Measurements from ENCODE around the gene TRIM3.
"Not testable (repeated sequence)": the region's sequence is repeated elsewhere in the genome, so short reads cannot be mapped to it uniquely, and the experiment has no call there.

The TRIM3 gene

GRCh38 chr11:6473451-6474412 is at the start of gene TRIM3:
Gene TRIM3 (minus strand): TSS chr11:6473941. CDS start chr11:6465695, 8,246 bp downstream.
- no peak for FAIRE-seq

GRCh38 chr11:6523253-6523652 is 49.5 kb upstream of the TRIM3 start:
- FAIRE-seq = no peak

- not testable (repeated sequence) for FAIRE-seq
Observed at GRCh38 chr11:6521946-6522345, 48.2 kb upstream of the TRIM3 start.

GRCh38 chr11:6520265-6520664 is 46.5 kb upstream of the TRIM3 start:
- no peak for FAIRE-seq

GRCh38 chr11:6516865-6517264 is 43.1 kb upstream of the TRIM3 start:
- no peak for FAIRE-seq

- FAIRE-seq = no peak
Observed at GRCh38 chr11:6505577-6506240, 32.0 kb upstream of the TRIM3 start.

- FAIRE-seq = no peak
Observed at GRCh38 chr11:6504166-6504565, 30.4 kb upstream of the TRIM3 start.

- no peak for FAIRE-seq
Observed at GRCh38 chr11:6502382-6502781, 28.6 kb upstream of the TRIM3 start.

GRCh38 chr11:6498544-6498943 is 24.8 kb upstream of the TRIM3 start:
- FAIRE-seq = no peak

GRCh38 chr11:6498121-6498520 is 24.4 kb upstream of the TRIM3 start:
- FAIRE-seq = no peak

- no peak for FAIRE-seq
Observed at GRCh38 chr11:6497069-6497839, 23.5 kb upstream of the TRIM3 start, which contains the start of gene DNHD1. Gene DNHD1 (plus strand): TSS chr11:6497280. CDS start chr11:6498216, 936 bp downstream.

- FAIRE-seq = no peak
Observed at GRCh38 chr11:6489306-6489705, 15.6 kb upstream of the TRIM3 start.

GRCh38 chr11:6488821-6489220 is 15.1 kb upstream of the TRIM3 start:
- no peak for FAIRE-seq

GRCh38 chr11:6488342-6488741 is 14.6 kb upstream of the TRIM3 start:
- no peak for FAIRE-seq

GRCh38 chr11:6486938-6487337 is 13.2 kb upstream of the TRIM3 start:
- no peak for FAIRE-seq

GRCh38 chr11:6486256-6486655 is 12.5 kb upstream of the TRIM3 start:
- no peak for FAIRE-seq

- no peak for FAIRE-seq
Observed at GRCh38 chr11:6485661-6486060, 11.9 kb upstream of the TRIM3 start.

- no peak for FAIRE-seq
Observed at GRCh38 chr11:6483015-6483414, 9.3 kb upstream of the TRIM3 start.

- FAIRE-seq = no peak
Observed at GRCh38 chr11:6482441-6482840, 8.7 kb upstream of the TRIM3 start.

GRCh38 chr11:6481924-6482275 is 8.2 kb upstream of the TRIM3 start:
- FAIRE-seq = no peak

- FAIRE-seq = peak; percentile 91
Observed at GRCh38 chr11:6481012-6481923, 7.5 kb upstream of the TRIM3 start, which contains the start of the genes ARFIP2 and TIMM10B. Gene ARFIP2 (minus strand): TSS chr11:6481331. CDS start chr11:6480421, 910 bp downstream. Gene TIMM10B (plus strand): TSS chr11:6481501. CDS start chr11:6481517, 16 bp downstream.

Data from endometrium (tissue), 2 donors.